ENCODE measurements around the gene TTC9.

The TTC9 gene

DNA sequence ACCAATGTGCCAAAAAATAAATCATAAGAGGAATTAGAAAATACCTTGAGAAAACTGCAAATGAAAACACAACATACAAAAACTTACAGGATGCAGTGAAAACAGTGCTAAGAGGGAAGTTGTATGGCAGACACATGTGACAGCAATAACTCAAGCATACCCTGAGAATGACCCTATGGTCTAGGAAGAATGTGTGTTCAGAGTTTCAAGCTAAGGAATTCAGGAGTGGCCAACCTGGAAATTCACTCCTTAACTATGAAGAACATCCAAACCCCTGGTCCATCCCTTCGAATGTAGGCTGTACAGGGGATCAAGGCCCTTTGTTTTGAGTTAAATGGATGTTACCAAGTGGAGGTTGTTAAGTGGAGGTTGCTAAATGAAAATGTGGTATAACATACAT, 16.7 kb upstream of the TTC9 start:
- peaks cover 25% of the 10 kb centered on the region for H3K9me3 ChIP-seq (ENCODE audit: insufficient read depth, low read length)
- TF ChIP-seq YY1 (IDR thresholded peaks at IDR 0.05; ENCODE audit: insufficient read depth, insufficient read length), result no peak
- TF ChIP-seq SUZ12 (IDR thresholded peaks at IDR 0.05; ENCODE audit: extremely low read depth, insufficient read depth, insufficient read length), result no peak
- TF ChIP-seq ZNF274 (IDR thresholded peaks at IDR 0.05; ENCODE audit: low read depth, low read length), result no peak
- no peaks in the 10 kb centered on the region for H3K27me3 ChIP-seq (ENCODE audit: insufficient read depth, insufficient read length)
- DNase-seq (ENCODE audit: low read depth, low spot score), result no peak
- no peaks in the 10 kb centered on the region for H3K36me3 ChIP-seq (ENCODE audit: insufficient read depth, insufficient read length, low read length)
- no peak overlapping the region for H3K4me3 ChIP-seq (ENCODE audit: insufficient read length, low read depth)
- no peak overlapping the region for H3K9ac ChIP-seq (ENCODE audit: insufficient read length, low read depth)
- H3K4me1 ChIP-seq (ENCODE audit: insufficient read depth, insufficient read length), result no peaks in the 10 kb centered on the region

DNA sequence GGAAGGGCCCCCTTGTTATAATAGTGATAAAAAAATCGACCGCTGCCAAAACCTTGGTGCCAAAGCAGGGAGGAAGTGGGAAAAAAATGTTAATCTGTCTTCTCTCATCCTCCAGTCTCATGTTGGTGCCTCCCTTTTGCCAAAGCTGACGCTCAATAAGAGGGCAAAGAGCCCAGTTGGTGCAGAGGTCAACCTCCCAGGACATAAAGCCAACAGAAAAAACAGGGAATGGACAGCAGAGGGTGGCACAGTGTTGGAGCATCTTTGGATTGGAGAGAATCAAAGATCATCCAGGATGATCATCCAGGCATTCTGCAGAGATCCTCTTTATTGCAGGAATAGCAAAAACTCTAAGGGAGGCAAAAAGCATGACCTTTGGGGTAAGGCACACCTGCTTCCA, 9.8 kb upstream of the TTC9 start:
- no peak for DNase-seq (ENCODE audit: low read depth, low spot score)
- Histone ChIP-seq H3K4me3 (ENCODE audit: insufficient read length, low read depth) (no peak overlapping the region), H3K27me3 (ENCODE audit: insufficient read depth, insufficient read length) (no peaks in the 10 kb centered on the region), H3K4me1 (ENCODE audit: insufficient read depth, insufficient read length) (no peaks in the 10 kb centered on the region), H3K36me3 (ENCODE audit: insufficient read depth, insufficient read length, low read length) (no peaks in the 10 kb centered on the region), H3K9ac (ENCODE audit: insufficient read length, low read depth) (no peak overlapping the region), H3K9me3 (ENCODE audit: insufficient read depth, low read length) (peaks cover 25% of the 10 kb centered on the region)
- no peak for TF ChIP-seq YY1 (IDR thresholded peaks at IDR 0.05; ENCODE audit: insufficient read depth, insufficient read length)
- TF ChIP-seq SUZ12 (IDR thresholded peaks at IDR 0.05; ENCODE audit: extremely low read depth, insufficient read depth, insufficient read length), result no peak
- TF ChIP-seq ZNF274 (IDR thresholded peaks at IDR 0.05; ENCODE audit: low read depth, low read length), result no peak

DNA sequence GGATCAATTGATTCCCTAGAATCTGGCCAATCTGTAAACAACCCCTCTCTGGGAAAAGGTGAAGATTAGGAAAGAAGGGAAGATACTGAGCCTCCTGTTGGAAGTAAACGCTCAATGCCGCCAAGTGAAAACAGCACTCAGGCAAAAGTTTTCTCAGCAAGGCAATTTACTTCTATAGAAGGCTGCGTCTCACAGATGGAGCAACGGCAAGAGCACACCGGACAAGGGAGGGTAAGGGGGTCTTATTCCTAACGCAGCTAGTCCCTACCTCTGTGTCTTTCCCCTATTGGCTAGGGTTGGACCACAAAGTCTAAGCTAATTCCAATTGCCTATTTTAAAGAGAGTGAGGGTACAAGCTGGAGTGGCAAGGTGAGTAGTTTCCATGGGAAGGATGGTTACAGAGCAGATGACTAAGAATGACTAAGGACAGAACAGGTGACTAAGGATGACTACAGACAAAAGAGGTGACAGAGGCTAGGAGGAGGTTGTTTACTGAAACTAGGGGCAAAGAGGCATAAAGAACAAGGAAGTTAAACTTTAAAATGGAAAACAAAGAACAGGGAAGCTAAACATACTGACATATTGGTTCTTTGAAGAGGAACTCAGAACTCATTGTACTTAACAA, 5.6 kb upstream of the TTC9 start:
- H3K36me3 ChIP-seq (ENCODE audit: insufficient read depth, insufficient read length, low read length), result no peaks in the 10 kb centered on the region
- peaks cover 14% of the 10 kb centered on the region; the same call in 1 of the 2 replicates for H3K9me3 ChIP-seq (ENCODE audit: insufficient read depth, low read length)
- H3K4me1 ChIP-seq (ENCODE audit: insufficient read depth, insufficient read length), result peaks cover 2% of the 10 kb centered on the region
- H3K9ac ChIP-seq (ENCODE audit: insufficient read length, low read depth), result no peak overlapping the region
- peaks cover 15% of the 10 kb centered on the region for H3K27me3 ChIP-seq (ENCODE audit: insufficient read depth, insufficient read length)
- no peak for TF ChIP-seq ZNF274 (IDR thresholded peaks at IDR 0.05; ENCODE audit: low read depth, low read length)
- TF ChIP-seq YY1 (IDR thresholded peaks at IDR 0.05; ENCODE audit: insufficient read depth, insufficient read length), result no peak
- TF ChIP-seq SUZ12 (IDR thresholded peaks at IDR 0.05; ENCODE audit: extremely low read depth, insufficient read depth, insufficient read length), result no peak
- no peak for DNase-seq (ENCODE audit: low read depth, low spot score)
- H3K4me3 ChIP-seq (ENCODE audit: insufficient read length, low read depth), result no peak overlapping the region

DNA sequence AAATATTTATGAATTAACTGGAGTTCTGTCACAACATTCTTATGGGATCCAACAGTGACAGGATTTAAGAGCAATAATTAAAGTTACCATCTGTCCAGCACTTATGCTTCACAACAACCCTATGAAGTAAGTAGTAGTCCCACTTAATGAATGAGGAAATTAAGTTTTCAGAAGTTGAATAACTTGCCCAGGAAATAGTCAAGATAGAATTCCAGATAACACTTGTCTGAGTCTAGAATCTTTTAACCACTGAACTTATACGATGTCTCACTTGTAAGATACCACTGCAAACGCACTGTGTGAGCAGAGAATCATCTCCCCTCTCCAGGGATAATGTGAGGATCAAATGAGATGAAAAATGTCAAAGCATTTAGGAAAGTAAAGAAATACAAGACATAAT, 3.3 kb upstream of the TTC9 start:
- Histone ChIP-seq H3K9ac (ENCODE audit: insufficient read length, low read depth) (no peak overlapping the region), H3K9me3 (ENCODE audit: insufficient read depth, low read length) (peaks cover 14% of the 10 kb centered on the region; the same call in 1 of the 2 replicates), H3K36me3 (ENCODE audit: insufficient read depth, insufficient read length, low read length) (no peaks in the 10 kb centered on the region), H3K27me3 (ENCODE audit: insufficient read depth, insufficient read length) (peaks cover 31% of the 10 kb centered on the region), H3K4me3 (ENCODE audit: insufficient read length, low read depth) (no peak overlapping the region), H3K4me1 (ENCODE audit: insufficient read depth, insufficient read length) (peaks cover 4% of the 10 kb centered on the region)
- no peak for DNase-seq (ENCODE audit: low read depth, low spot score)
- TF ChIP-seq SUZ12 (IDR thresholded peaks at IDR 0.05; ENCODE audit: extremely low read depth, insufficient read depth, insufficient read length), result no peak
- TF ChIP-seq YY1 (IDR thresholded peaks at IDR 0.05; ENCODE audit: insufficient read depth, insufficient read length), result no peak
- TF ChIP-seq ZNF274 (IDR thresholded peaks at IDR 0.05; ENCODE audit: low read depth, low read length), result no peak

DNA sequence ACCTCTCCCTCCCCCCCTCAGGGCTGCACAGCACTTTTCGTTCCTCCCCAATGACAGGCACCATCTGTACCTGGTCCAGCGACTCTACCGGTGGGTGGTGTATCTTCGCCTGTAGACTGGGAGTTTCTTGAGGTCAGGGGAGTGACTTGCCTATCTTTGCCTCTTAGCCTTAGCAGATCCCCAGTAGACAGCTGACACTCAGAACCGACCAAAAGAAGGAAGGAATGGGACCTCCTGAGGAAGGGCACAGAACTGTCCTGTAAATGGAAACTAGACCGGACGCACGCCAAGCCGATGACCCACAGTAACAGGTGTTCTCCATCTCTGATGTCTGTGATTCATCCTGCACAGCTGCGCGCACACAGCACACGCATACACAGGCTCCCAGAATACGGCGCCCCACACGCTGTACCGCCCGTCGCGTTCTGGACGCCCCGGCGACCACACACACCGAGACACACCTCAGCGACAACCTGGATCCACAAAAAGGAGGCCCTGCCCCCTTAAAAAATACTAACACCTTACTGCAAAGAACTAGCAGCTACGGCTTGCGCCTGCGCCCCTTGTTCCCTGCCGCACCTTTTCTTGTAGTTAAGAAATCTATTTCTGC, 673 bp upstream of the TTC9 start:
- Histone ChIP-seq H3K4me3 (ENCODE audit: insufficient read length, low read depth) (peak overlapping the region; percentile 56), H3K9ac (ENCODE audit: insufficient read length, low read depth) (peak overlapping the region; percentile 32)

DNA sequence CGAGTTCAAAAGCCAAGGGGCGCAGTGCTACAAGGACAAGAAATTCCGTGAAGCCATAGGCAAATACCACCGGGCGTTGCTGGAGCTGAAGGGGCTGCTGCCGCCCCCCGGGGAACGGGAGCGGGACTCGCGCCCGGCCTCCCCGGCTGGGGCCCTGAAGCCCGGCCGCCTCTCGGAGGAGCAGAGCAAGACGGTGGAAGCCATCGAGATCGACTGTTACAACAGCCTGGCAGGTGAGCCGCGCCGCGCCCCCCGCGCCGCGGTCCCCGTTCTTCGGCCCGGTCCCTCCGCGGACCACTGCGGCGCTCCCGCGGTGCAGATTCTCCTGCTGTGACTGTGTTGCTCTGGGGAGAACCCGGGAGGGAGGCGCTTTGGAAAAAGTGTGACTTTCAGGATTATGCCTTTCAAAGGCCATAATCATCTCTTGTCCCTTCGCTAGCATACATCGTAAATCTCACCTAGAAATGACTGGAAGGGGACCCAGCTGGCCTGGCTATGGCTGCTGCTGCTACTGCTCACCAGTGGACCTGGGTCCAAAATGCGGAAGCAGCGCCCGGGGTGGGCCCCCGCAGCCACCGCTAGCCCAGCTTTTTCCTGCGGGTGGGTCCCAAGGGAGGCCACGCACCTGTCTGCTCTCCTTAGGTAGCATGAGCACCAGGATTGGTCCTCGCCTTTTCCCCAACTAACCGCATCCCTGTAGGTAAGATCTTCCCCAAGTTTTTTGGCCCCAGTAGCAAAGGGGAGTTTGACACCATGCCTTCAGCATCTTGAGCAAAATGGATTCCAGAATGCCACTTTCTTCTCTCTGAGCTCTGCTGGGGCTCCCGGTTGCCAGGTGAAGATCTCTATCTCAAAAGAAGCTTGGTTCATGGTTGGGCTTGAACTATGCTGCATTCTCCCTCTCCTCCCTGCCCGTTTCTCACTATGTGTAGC, 853 bp downstream of the TTC9 start:
- TF ChIP-seq ZNF274 (IDR thresholded peaks at IDR 0.05; ENCODE audit: low read depth, low read length), result no peak
- no peak for TF ChIP-seq YY1 (IDR thresholded peaks at IDR 0.05; ENCODE audit: insufficient read depth, insufficient read length)
- no peak for TF ChIP-seq SUZ12 (IDR thresholded peaks at IDR 0.05; ENCODE audit: extremely low read depth, insufficient read depth, insufficient read length)
- no peaks in the 10 kb centered on the region for H3K36me3 ChIP-seq (ENCODE audit: insufficient read depth, insufficient read length, low read length)
- peaks cover 4% of the 10 kb centered on the region for H3K4me1 ChIP-seq (ENCODE audit: insufficient read depth, insufficient read length)
- no peaks in the 10 kb centered on the region for H3K9me3 ChIP-seq (ENCODE audit: insufficient read depth, low read length)
- H3K27me3 ChIP-seq (ENCODE audit: insufficient read depth, insufficient read length), result peaks cover 43% of the 10 kb centered on the region
- DNase-seq (ENCODE audit: low read depth, low spot score), result no peak
- H3K9ac ChIP-seq (ENCODE audit: insufficient read length, low read depth), result peak overlapping the region; percentile 77
- H3K4me3 ChIP-seq (ENCODE audit: insufficient read length, low read depth), result peak overlapping the region; percentile 56

More for the DNA sequence above, 673 bp upstream of the TTC9 start:
- peaks cover 43% of the 10 kb centered on the region for H3K27me3 ChIP-seq (ENCODE audit: insufficient read depth, insufficient read length)
- peaks cover 4% of the 10 kb centered on the region for H3K4me1 ChIP-seq (ENCODE audit: insufficient read depth, insufficient read length)
- DNase-seq (ENCODE audit: low read depth, low spot score), result no peak
- TF ChIP-seq SUZ12 (IDR thresholded peaks at IDR 0.05; ENCODE audit: extremely low read depth, insufficient read depth, insufficient read length), result no peak
- no peak for TF ChIP-seq YY1 (IDR thresholded peaks at IDR 0.05; ENCODE audit: insufficient read depth, insufficient read length)
- no peaks in the 10 kb centered on the region for H3K36me3 ChIP-seq (ENCODE audit: insufficient read depth, insufficient read length, low read length)
- H3K9me3 ChIP-seq (ENCODE audit: insufficient read depth, low read length), result peaks cover 6% of the 10 kb centered on the region; the same call in 1 of the 2 replicates

DNA sequence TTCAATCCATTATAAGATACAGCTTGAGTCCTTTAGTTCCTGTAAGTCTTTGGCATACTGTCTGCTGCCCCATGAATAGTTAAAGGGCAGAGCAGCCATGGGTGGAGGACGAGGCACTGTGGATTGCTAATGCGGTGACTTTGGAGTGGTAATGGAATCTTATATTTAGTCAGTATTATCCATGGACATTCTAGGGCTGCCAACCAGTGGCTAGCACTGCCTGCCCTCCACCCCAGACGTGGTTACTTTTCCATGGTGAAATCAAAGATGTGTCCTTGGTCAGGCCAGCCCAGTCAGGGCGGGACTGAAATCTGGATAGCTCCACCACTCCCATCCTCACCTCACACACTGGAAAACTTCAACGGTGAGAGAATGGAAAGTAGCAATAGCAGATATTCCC, 2.3 kb downstream of the TTC9 start:
- peaks cover 4% of the 10 kb centered on the region for H3K4me1 ChIP-seq (ENCODE audit: insufficient read depth, insufficient read length)
- H3K4me3 ChIP-seq (ENCODE audit: insufficient read length, low read depth), result no peak overlapping the region
- no peak overlapping the region for H3K9ac ChIP-seq (ENCODE audit: insufficient read length, low read depth)
- DNase-seq (ENCODE audit: low read depth, low spot score), result no peak
- peaks cover 43% of the 10 kb centered on the region for H3K27me3 ChIP-seq (ENCODE audit: insufficient read depth, insufficient read length)
- no peaks in the 10 kb centered on the region for H3K36me3 ChIP-seq (ENCODE audit: insufficient read depth, insufficient read length, low read length)
- no peak for TF ChIP-seq SUZ12 (IDR thresholded peaks at IDR 0.05; ENCODE audit: extremely low read depth, insufficient read depth, insufficient read length)
- TF ChIP-seq YY1 (IDR thresholded peaks at IDR 0.05; ENCODE audit: insufficient read depth, insufficient read length), result no peak
- no peak for TF ChIP-seq ZNF274 (IDR thresholded peaks at IDR 0.05; ENCODE audit: low read depth, low read length)
- no peaks in the 10 kb centered on the region for H3K9me3 ChIP-seq (ENCODE audit: insufficient read depth, low read length)
